ENCODE data around the gene SIPA1.

SIPA1 gene

GRCh38 chr11:65644837-65645236 lies 6.9 kb downstream of the SIPA1 start:
- no peak for TF ChIP-seq CTCF (IDR thresholded peaks at IDR 0.05; ENCODE audit: low read depth, low read length)
- DNase-seq (ENCODE audit: extremely low read depth, low read depth) = no peak

GRCh38 chr11:65645710-65646109 lies 7.8 kb downstream of the SIPA1 start:
- no peak for DNase-seq (ENCODE audit: extremely low read depth, low read depth)
- no peak for TF ChIP-seq CTCF (IDR thresholded peaks at IDR 0.05; ENCODE audit: low read depth, low read length)

GRCh38 chr11:65646288-65646957 lies 8.5 kb downstream of the SIPA1 start:
- DNase-seq (ENCODE audit: extremely low read depth, low read depth) = no peak
- no peak for TF ChIP-seq CTCF (IDR thresholded peaks at IDR 0.05; ENCODE audit: low read depth, low read length)

DNA sequence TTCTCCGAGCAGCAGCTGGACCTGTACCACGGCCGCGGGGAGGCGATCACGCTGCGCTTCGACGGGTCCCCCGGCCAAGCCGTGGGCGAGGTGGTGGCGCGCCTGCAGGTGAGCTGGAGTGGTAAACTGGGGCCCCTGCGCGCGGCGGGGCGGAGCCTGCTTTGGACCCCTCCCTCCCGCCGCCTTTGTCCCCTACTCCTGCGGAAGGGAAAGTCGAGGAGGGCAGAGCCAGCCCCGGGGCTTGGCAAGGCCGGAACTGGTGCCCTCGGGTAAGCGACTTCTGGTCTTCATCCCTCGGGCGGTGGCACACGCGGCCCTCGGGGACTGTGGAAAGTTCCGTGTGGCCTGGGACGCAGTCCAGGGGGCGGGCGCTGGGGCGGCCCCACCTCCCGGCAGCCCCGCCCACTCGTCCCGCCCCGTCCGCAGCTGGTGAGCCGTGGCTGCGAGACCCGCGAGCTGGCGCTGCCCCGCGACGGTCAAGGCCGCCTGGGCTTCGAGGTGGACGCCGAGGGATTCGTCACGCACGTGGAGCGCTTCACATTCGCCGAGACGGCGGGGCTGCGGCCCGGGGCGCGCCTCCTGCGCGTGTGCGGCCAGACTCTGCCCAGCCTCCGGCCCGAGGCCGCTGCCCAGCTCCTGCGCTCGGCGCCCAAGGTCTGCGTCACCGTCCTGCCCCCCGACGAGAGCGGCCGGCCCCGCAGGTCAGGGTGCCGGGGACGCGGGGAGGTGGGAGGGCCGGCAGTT lies 9.2 kb downstream of the SIPA1 start:
- no peak for TF ChIP-seq CTCF (IDR thresholded peaks at IDR 0.05; ENCODE audit: low read depth, low read length)
- no peak for DNase-seq (ENCODE audit: extremely low read depth, low read depth)

DNA sequence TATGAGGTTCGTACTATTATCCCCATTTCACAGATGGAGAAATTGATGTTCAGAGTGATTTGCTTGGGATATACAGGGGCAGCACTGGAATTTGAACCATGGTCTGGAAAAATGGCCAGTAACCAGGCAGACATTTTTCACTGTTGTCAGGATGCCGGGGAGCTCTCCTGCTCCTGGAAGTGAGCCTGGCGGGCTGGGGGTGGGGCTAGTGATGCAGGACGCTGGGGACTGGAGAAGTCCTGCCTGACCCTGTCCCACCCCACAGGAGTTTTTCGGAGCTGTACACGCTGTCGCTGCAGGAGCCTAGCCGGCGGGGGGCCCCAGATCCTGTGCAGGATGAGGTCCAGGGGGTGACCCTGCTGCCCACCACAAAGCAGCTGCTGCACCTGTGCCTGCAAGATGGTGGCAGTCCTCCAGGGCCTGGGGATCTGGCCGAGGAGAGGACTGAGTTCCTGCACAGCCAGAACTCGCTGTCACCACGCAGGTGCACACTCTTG lies 11.1 kb downstream of the SIPA1 start:
- no peak for TF ChIP-seq CTCF (IDR thresholded peaks at IDR 0.05; ENCODE audit: low read depth, low read length)
- DNase-seq (ENCODE audit: extremely low read depth, low read depth) = no peak

DNA sequence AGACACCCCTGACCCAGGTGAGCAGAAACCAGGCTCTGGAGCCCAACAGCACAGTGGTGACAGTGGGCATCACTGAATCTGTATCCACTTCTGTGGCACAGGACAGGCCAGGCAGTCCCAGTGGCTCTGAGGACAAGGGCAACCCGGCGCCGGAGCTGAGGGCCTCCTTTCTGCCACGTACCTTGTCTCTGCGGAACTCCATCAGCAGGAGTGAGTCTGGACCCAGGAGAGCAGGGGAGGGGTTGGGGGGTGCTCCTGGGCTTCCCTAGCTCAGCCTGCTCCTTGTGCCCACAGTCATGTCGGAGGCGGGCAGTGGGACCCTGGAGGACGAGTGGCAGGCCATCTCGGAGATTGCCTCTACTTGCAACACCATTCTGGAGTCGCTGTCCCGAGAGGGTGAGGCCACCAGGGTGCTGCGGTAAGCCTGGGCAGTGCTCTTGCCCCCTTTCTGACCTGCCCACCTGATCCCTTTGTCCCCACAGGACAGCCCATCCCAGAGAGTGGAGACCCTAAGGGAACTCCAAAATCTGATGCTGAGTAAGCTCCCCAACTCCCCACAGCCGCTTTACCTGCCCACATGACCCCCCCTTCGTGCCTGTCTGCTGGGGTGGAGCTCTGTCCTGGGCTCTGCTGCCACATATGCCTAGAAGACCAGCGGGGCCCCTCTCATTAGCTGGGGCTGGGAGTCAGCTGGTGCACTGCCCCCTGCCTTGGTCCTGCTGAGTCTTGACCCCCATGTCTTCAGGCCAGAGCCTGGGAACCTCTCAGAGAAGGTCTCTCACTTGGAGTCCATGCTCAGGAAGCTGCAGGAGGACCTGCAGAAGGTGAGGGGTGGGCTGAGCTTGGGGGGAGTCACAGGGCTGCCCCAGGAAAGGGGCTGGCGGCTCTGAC lies 12.0 kb downstream of the SIPA1 start:
- TF ChIP-seq CTCF (IDR thresholded peaks at IDR 0.05; ENCODE audit: low read depth, low read length) = no peak
- DNase-seq (ENCODE audit: extremely low read depth, low read depth) = no peak
